H1 (cell line): ENCODE results near the gene HTRA1. TPM values are rescaled to one million over a fixed set of nuclear protein-coding genes. Genes with fewer than 3 reads are reported as not detected.

Source experiments
- CTCF ChIA-PET: fragments of 300-600 bp; sonication (Branson Sonifier 250); formaldehyde crosslinking; loops from one replicate; lab custom pipeline; 2021; ENCODE audit not compliant: partially characterized antibody; lab: Charles Lee
- POLR2A ChIA-PET: fragments of 300-600 bp; sonication (Branson Sonifier 250); formaldehyde crosslinking; loops from one replicate; lab custom pipeline; 2021; ENCODE audit warnings: inconsistent platforms; ENCODE audit not compliant: partially characterized antibody; lab: Charles Lee
- DNase-seq, 2 experiments: peaks; one replicate each; pipeline versions ENCODE4 v3.0.0 to v3.0.0-alpha.2; 2010 to 2022; ENCODE audit warnings: low spot score in 2 of 2, low read depth in 1 of 2, mixed read lengths in 1 of 2
- FAIRE-seq: peaks from 2 replicates; lab custom pipeline; 2011; peaks lifted over from hg19 to GRCh38; lab: Jason Lieb, UNC
- H2AFZ ChIP-seq: 2 replicates; pipeline ENCODE4 v1.8.1; 2012; ENCODE audit warnings: low read length, inconsistent platforms
- H2AK5ac ChIP-seq: 2 replicates; pipeline ENCODE4 v1.6.1; 2013; ENCODE audit warnings: low read depth, low read length
- H2BK120ac ChIP-seq: replicated peaks from 2 replicates; pipeline ENCODE3; 2013; ENCODE audit warnings: low read depth, low read length, inconsistent platforms
- H2BK12ac ChIP-seq: 2 replicates; pipeline ENCODE4 v1.6.1; 2013; ENCODE audit warnings: low read depth, low read length
- H2BK15ac ChIP-seq: 2 replicates; pipeline ENCODE4 v1.6.1; 2013; ENCODE audit warnings: low read length
- H2BK20ac ChIP-seq: 2 replicates; pipeline ENCODE4 v1.6.1; 2013; ENCODE audit warnings: low read length
- H2BK5ac ChIP-seq: 2 replicates; pipeline ENCODE4 v1.6.1; 2013; ENCODE audit warnings: low read depth, low read length
- H3K14ac ChIP-seq: 2 replicates; pipeline ENCODE4 v1.6.1; 2013; ENCODE audit warnings: inconsistent platforms; ENCODE audit not compliant: insufficient read length
- H3K18ac ChIP-seq: 2 replicates; pipeline ENCODE4 v1.6.1; 2013; ENCODE audit warnings: low read length; ENCODE audit errors: extremely low read depth
- H3K23ac ChIP-seq: 2 replicates; pipeline ENCODE4 v1.6.1; 2013; ENCODE audit warnings: inconsistent platforms; ENCODE audit not compliant: insufficient read length
- H3K23me2 ChIP-seq: 2 replicates; pipeline ENCODE4 v1.6.1; 2013; ENCODE audit warnings: low read depth, low read length
- H3K27ac ChIP-seq: 2 replicates; pipeline ENCODE4 v1.6.1; 2011; ENCODE audit warnings: low read depth, low read length, inconsistent platforms
- H3K27me3 ChIP-seq, 4 experiments: replicated peaks in 1 of 4; 1 replicate in 1 of 4; 2 replicates in 3 of 4; pipeline versions ENCODE4 v1.6.1 to v1.8.1; 2011 to 2013; ENCODE audit warnings: low read length in 3 of 4, mild to moderate bottlenecking in 3 of 4, inconsistent platforms in 2 of 4, mixed read lengths in 2 of 4, moderate library complexity in 1 of 4; ENCODE audit not compliant: control insufficient read depth in 3 of 4, insufficient read depth in 3 of 4; ENCODE audit errors: extremely low read depth in 1 of 4
- H3K36me3 ChIP-seq, 4 experiments: 2 replicates each; pipeline versions ENCODE4 v1.6.1 to v1.8.1; 2011 to 2013; ENCODE audit warnings: mild to moderate bottlenecking in 4 of 4, low read length in 3 of 4, moderate library complexity in 2 of 4, control low read depth in 1 of 4, inconsistent platforms in 1 of 4; ENCODE audit not compliant: insufficient read depth in 4 of 4, control insufficient read depth in 2 of 4
- H3K4ac ChIP-seq: replicated peaks from 2 replicates; pipeline ENCODE3; 2013; ENCODE audit warnings: low read length, low read depth, mixed read lengths, inconsistent platforms; ENCODE audit not compliant: insufficient read length
- H3K4me1 ChIP-seq, 4 experiments: replicated peaks in 1 of 4; 1 replicate in 1 of 4; 2 replicates in 3 of 4; pipeline versions ENCODE4 v1.6.1 to v1.8.1; 2011 to 2013; ENCODE audit warnings: low read length in 3 of 4, inconsistent platforms in 2 of 4, mixed read lengths in 1 of 4; ENCODE audit not compliant: insufficient read depth in 4 of 4, control insufficient read depth in 3 of 4
- H3K4me2 ChIP-seq, 2 experiments: 2 replicates each; pipeline versions ENCODE4 v1.6.1 to v1.8.1; 2011 to 2013; ENCODE audit warnings: low read depth in 2 of 2, low read length in 2 of 2, control low read depth in 1 of 2, inconsistent platforms in 1 of 2, mild to moderate bottlenecking in 1 of 2; ENCODE audit not compliant: insufficient read depth in 1 of 2
- H3K4me3 ChIP-seq, 4 experiments: fragments of 200-600, 300-600 bp in 1 of 4; sonication (generic), shearing (Covaris generic), sonication (Bioruptor Twin) in 1 of 4; 2 replicates each; pipeline versions ENCODE4 v1.5.1 to v1.8.1; 2011 to 2016; ENCODE audit warnings: low read length in 4 of 4, low read depth in 3 of 4, control low read depth in 2 of 4, inconsistent platforms in 2 of 4, mild to moderate bottlenecking in 2 of 4, mixed read lengths in 1 of 4, moderate library complexity in 1 of 4; ENCODE audit not compliant: insufficient read depth in 2 of 4; ENCODE audit errors: extremely low read depth in 1 of 4
- H3K56ac ChIP-seq: replicated peaks from 2 replicates; pipeline ENCODE3; 2013; ENCODE audit warnings: low read depth, mild to moderate bottlenecking, mixed read lengths, low read length, inconsistent platforms; ENCODE audit not compliant: insufficient read length
- H3K79me1 ChIP-seq: 2 replicates; pipeline ENCODE4 v1.6.1; 2013; ENCODE audit warnings: low read depth, low read length, control low read depth
- H3K79me2 ChIP-seq, 2 experiments: 2 replicates each; pipeline versions ENCODE4 v1.6.1 to v1.8.1; 2012 to 2013; ENCODE audit warnings: low read length in 2 of 2, mild to moderate bottlenecking in 2 of 2, inconsistent platforms in 1 of 2; ENCODE audit not compliant: insufficient read depth in 2 of 2, control insufficient read depth in 1 of 2
- H3K9ac ChIP-seq, 4 experiments: replicated peaks in 1 of 4; 1 replicate in 1 of 4; 2 replicates in 3 of 4; pipeline versions ENCODE4 v1.6.1 to v1.8.1; 2011 to 2013; ENCODE audit warnings: low read depth in 3 of 4, low read length in 3 of 4, control low read depth in 2 of 4, mild to moderate bottlenecking in 2 of 4, moderate library complexity in 2 of 4, inconsistent platforms in 1 of 4; ENCODE audit errors: extremely low read depth in 1 of 4
- H3K9me3 ChIP-seq, 2 experiments: 2 replicates each; pipeline versions ENCODE4 v1.6.1 to v1.8.1; 2012 to 2013; ENCODE audit warnings: mild to moderate bottlenecking in 2 of 2, moderate library complexity in 2 of 2, control low read depth in 1 of 2, inconsistent platforms in 1 of 2, low read depth in 1 of 2, low read length in 1 of 2, mixed read lengths in 1 of 2; ENCODE audit not compliant: insufficient read depth in 2 of 2
- H4K20me1 ChIP-seq, 2 experiments: replicated peaks in 1 of 2; 2 replicates each; pipeline versions ENCODE3 to v1.8.1; 2011 to 2013; ENCODE audit warnings: inconsistent platforms in 2 of 2, low read length in 2 of 2, mild to moderate bottlenecking in 1 of 2; ENCODE audit not compliant: insufficient read depth in 2 of 2, control insufficient read depth in 1 of 2
- H4K5ac ChIP-seq: 2 replicates; pipeline ENCODE4 v1.6.1; 2013; ENCODE audit warnings: low read length, low read depth, mixed read lengths, inconsistent platforms; ENCODE audit not compliant: insufficient read length
- H4K8ac ChIP-seq: 2 replicates; pipeline ENCODE4 v1.8.0; 2013; ENCODE audit warnings: mild to moderate bottlenecking, moderate library complexity, low read length, inconsistent platforms; ENCODE audit not compliant: insufficient read depth; ENCODE audit errors: extremely low read depth
- H4K91ac ChIP-seq: replicated peaks from 2 replicates; pipeline ENCODE3; 2013; ENCODE audit warnings: low read length, mixed read lengths, inconsistent platforms; ENCODE audit not compliant: insufficient read length
- EZH2 ChIP-seq: fragments of 200-600 bp; sonication (generic); IDR thresholded peaks from 2 replicates; pipeline ENCODE4 v1.7.1; 2012; ENCODE audit warnings: low read depth, mild to moderate bottlenecking, moderate library complexity, low read length, inconsistent platforms; ENCODE audit not compliant: severe bottlenecking
- RNF2 ChIP-seq: fragments of 200-900, 300-1000 bp; sonication (generic); IDR thresholded peaks from 2 replicates; pipeline ENCODE4 v1.7.1; 2016; ENCODE audit warnings: borderline replicate concordance, low read depth, mild to moderate bottlenecking, antibody characterized with exemption, low read length; ENCODE audit not compliant: poor library complexity, severe bottlenecking; ENCODE audit errors: missing control alignments
- SUZ12 ChIP-seq: fragments of 200-600 bp; sonication (generic); IDR thresholded peaks from 2 replicates; pipeline ENCODE4 v1.6.1; 2012; ENCODE audit warnings: mild to moderate bottlenecking, inconsistent platforms, low read length, moderate library complexity, mixed read lengths
- TAF7 ChIP-seq: optimal IDR thresholded peaks from 2 replicates; pipeline ENCODE3; 2011; ENCODE audit warnings: low read depth, mild to moderate bottlenecking, inconsistent platforms, low read length, moderate library complexity, borderline replicate concordance
- WGBS, 2 experiments: shearing (Covaris generic) in 1 of 2; methylation state at CpG; one replicate each; pipeline versions ENCODE4 v1.1.6 to v1.1.7; 2013 to 2015; ENCODE audit warnings: low lambda C conversion rate in 2 of 2, mixed read lengths in 2 of 2, inconsistent platforms in 1 of 2, low coverage in 1 of 2, missing lambda C conversion rate in 1 of 2; ENCODE audit not compliant: insufficient replicate concordance in 2 of 2, insufficient coverage in 1 of 2, insufficient read length in 1 of 2; ENCODE audit errors: extremely low coverage in 1 of 2, missing lambda C conversion rate in 1 of 2; 5-methylcytosine and 5-hydroxymethylcytosine counted together
- polyA plus RNA-seq, 7 experiments: library from polyadenylated mRNA; depleted of rRNA in 3 of 7; stranded (reverse) in 5 of 7; unstranded in 2 of 7; fragments of >200 nt in 5 of 7; fragments of 200-250 nt in 2 of 7; gene quantifications; 1 replicate in 5 of 7; 2 replicates in 1 of 7; 4 replicates in 1 of 7; pipeline versions ENCODE4 v1.2.1 to v1.2.3, GENCODE V29; 2011 to 2013; ENCODE audit warnings: missing spikeins in 2 of 7, mixed read lengths in 2 of 7
- total RNA-seq: library from RNA; stranded (reverse); fragmentation: NEBNext Ultra II Directional; extraction: Animal tissue kit (Norgen Biotek cat#: 25700); gene quantifications from 2 replicates; pipeline ENCODE4 v1.2.1, GENCODE V29; 2021

The HTRA1 gene
- total and polyA plus RNA-seq, 2 of the 8 experiments (the other 6 are each of a cell fraction or from before 2014, with no cell fraction given) = 15.8 to 20.1 TPM

DNA sequence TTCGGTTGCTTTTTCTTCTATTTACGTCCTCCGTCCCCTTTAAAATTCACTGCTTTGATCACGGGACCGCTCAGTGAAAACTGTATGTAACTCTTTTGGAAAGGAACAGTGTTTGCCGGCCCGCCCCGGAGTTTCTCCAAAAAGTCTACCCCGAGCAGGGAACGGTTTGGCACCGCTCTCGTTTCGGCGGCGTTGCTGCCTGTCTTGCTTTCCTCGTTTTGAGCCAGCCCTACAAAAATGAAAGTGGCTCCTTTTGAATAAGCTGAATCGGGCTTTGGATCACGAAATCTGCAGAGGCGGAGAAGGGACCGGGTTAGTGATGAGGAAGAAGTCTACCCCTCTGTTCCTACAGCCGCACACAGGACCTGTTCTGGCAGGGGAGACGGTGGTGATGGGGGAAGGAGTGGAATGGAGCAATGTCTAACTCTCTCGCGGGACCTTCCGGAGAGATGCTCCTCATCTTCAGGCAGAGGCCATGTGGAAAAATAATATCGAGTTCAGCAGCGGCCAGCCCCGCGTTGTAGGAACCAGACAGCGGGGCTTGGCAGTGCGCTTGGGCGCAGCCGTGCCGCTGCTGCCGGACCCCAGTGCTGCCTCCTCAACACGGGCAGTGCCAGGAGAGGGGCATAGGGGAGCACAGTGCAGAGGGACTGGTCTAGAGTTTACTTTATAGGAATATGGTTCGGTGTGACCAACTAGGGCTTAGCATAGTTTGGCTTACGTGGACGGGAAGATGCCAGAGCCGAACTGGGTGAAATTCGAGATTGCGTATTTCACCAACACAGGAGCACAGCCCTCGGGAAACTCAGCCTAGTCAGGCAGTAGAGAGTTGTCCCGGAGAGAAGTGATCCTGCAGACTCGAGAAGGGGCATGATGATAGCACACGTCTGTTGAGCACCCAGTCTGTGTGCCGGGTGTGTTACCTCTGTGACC, 1.4 kb downstream of the HTRA1 start:
- H3K56ac ChIP-seq = no peak overlapping the region
- ChIA-PET CTCF (interaction anchor here (0.8 to 1.1 kb wide), 3 partner anchors 11 to 164 kb away, joined by 3 read pairs; no protein-coding TSS in a partner anchor), POLR2A (no interaction called here)
- peaks cover 17% of the 10 kb centered on the region; the same call in 1 of the 2 replicates for H3K23me2 ChIP-seq
- H3K18ac ChIP-seq = no peak overlapping the region
- peak overlapping the region; percentile 78 to 100 for H3K4me2 ChIP-seq
- DNase-seq (peak in 1 of 2 experiments; percentile 56), FAIRE-seq (no peak)
- H2AFZ ChIP-seq = no peak overlapping the region
- 20% methylated on average over 46 of the region's 47 CpGs; no CpG with 5 or more reads in 1 of the 2 experiments for WGBS, 2 experiments
- peaks cover 25 to 47% (median 41%) of the 10 kb centered on the region in 4 experiments for H3K27me3 ChIP-seq
- H2BK15ac ChIP-seq = no peak overlapping the region
- peaks cover 0 to 20% (median 5%) of the 10 kb centered on the region in 4 experiments; a peak in 6 of 7 replicates for H3K4me1 ChIP-seq
- H3K4me3 ChIP-seq = peak overlapping the region; percentile 44 to 67 (median 54)
- H3K9me3 ChIP-seq = no peaks in the 10 kb centered on the region
- peaks cover 3 to 5% of the 10 kb centered on the region in 2 experiments for H4K20me1 ChIP-seq
- H3K79me1 ChIP-seq = no peaks in the 10 kb centered on the region
- H2BK120ac ChIP-seq = no peak overlapping the region
- no peak overlapping the region for H3K9ac ChIP-seq
- no peak overlapping the region for H3K4ac ChIP-seq
- no peak overlapping the region for H3K23ac ChIP-seq
- no peaks in the 10 kb centered on the region for H3K79me2 ChIP-seq
- peak; percentile 96 for TF ChIP-seq EZH2
- TF ChIP-seq TAF7 = no peak
- peak; percentile 50 for TF ChIP-seq RNF2
- TF ChIP-seq SUZ12 = peak; percentile 98
- H3K27ac ChIP-seq = no peak overlapping the region
- no peak overlapping the region for H4K5ac ChIP-seq
- H2AK5ac ChIP-seq = no peak overlapping the region
- peaks cover 0 to 6% (median 0%) of the 10 kb centered on the region in 4 experiments; a peak in 1 of 8 replicates for H3K36me3 ChIP-seq
- no peak overlapping the region for H3K14ac ChIP-seq
- H2BK20ac ChIP-seq = no peak overlapping the region
- no peak overlapping the region for H2BK5ac ChIP-seq
- 0 out of 2 replicates have a peak overlapping the region, but pooled peaks have one; percentile 27 for H2BK12ac ChIP-seq
- no peak overlapping the region for H4K91ac ChIP-seq
- H4K8ac ChIP-seq = no peak overlapping the region
